HT-29 (cell line): Measurements from ENCODE around the gene MT1F. TPM values are rescaled to one million over a fixed set of nuclear protein-coding genes. Genes with fewer than 3 reads are reported as not detected.

Source experiments
- DNase-seq: peaks from one replicate; pipeline ENCODE4 v3.0.0-alpha.2; 2015; ENCODE audit warnings: low spot score
- total RNA-seq: library from RNA; depleted of rRNA; stranded (reverse); fragments of >200 nt; shearing (Covaris generic); gene quantifications from 2 replicates; pipeline ENCODE4 v1.2.3, GENCODE V29; 2014

The MT1F gene
- total RNA-seq, 1 experiment from 2014 or later: 5.6 TPM

DNA sequence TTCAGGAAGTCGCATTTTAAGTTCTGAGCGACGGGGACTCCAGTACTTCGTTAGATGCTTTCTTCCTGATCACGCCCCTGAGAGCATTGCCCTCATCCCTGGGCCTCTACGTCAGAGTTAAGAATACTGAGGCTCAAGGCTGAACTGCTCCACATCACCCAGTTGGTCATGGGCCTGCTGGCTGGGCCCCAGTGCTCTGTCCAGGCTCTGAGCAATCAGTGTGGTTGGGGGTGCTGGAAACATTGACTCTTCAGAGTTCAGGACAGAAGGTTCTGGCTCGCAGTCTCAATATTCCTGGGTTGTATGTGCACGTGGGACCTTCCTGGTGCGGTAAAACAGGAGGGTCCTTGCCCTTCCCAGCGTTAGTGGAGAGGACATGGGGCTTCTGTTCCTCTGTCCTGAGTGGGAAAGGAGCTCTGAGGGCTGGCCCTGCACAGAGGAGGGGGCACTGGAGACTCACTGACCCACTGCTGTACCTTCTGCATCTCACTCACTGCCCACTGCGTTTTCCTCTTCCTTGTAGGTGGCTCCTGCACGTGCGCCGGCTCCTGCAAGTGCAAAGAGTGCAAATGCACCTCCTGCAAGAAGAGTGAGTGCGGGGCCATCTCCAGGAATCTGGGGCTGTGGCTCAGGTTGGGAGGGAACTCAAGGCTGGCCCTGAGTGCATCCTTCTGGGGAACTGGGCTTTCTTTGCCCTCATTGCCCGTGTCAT is 31.7 kb upstream of the MT1F start:
- DNase-seq: no peak

DNA sequence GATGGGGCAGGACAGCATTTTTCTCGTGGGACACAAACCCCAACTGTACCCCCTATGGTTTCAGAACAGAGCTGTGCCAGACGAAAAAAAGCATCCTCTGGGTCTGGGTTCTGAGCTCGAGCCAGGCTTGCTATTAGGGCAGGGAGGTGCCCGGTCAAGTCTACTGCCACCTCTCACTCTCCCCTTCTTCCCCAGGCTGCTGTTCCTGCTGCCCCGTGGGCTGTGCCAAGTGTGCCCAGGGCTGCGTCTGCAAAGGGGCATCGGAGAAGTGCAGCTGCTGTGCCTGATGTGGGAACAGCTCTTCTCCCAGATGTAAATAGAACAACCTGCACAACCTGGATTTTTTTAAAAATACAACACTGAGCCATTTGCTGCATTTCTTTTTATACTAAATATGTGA is 31.1 kb upstream of the MT1F start:
- DNase-seq: no peak

DNA sequence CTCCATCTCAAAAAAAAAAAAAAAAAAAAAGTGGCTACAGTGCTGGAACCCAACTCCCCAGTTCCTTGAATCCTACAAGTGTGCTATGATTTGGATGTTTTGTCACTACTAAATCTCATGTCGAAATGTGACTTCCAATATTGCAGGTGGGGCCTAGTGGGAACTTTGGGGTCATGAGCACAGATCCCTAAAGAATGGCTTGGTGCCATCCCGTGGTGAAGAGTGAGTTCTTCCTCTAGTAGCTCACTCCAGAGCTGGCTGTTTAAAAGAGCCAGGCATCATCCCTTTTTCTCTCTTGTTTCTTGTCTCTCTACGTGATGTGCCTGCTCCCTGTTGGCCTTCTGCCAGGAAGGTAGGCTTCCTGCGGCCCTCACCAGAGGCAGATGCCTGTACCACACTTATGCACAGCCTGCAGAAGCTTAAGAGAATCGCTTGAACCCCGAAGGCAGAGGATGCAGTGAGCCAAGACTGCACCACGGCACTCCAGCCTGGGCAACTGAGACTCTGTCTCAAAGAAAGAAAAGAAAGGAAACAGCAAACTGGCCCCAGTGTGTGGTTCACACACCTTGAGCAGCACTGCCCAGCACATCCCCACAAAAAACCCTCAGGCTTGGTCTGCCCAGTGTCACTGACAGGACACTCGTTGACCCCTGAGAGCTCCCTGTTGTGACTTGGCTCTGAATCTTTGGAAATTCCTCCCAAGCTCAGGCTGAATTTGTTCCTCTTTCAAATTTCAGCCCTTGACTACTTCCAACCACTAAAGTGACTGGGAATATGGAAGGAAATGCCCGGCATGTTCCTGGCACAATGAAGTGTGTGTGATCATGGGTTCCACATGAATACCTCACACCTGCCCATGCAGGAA is 29.0 kb upstream of the MT1F start:
- DNase-seq: no peak

DNA sequence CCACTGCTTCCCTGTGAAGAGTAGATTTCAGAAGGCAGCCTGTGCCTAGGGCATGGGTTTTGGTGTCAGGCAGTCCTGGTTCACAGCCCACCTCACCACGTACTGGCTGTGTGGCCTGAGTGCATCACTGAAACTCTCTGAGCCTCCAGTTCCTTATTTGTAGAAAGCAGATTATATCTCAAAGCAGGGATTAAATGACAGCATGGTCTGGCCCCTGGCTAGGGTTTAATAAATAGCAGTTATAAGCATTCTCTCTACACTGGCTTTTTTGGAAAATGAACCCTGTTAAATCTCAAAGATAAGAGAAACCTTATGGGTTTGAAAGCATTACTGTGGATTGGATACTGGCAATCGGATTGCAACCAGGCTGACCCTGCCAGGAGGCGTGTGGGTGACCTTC is 28.2 kb upstream of the MT1F start:
- no peak for DNase-seq

DNA sequence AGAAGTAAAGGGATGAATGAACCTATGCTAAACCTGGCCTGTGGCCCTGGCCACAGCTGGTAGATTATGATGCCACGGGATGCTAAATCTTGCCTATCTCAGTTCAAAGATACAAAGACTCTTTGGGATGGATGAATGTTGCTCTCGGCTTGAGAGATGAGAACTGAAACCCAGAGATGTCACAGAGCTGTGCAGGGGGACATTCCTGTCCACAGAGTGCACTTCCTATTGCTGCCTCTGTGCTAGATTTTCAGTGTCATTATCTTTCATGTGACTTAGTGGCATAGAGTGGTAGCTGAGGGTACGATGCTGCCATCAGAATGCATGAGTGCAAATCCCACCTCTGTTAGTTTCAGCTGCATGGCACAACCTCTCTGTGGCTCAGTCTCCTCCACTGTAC is 27.6 kb upstream of the MT1F start:
- no peak for DNase-seq

DNA sequence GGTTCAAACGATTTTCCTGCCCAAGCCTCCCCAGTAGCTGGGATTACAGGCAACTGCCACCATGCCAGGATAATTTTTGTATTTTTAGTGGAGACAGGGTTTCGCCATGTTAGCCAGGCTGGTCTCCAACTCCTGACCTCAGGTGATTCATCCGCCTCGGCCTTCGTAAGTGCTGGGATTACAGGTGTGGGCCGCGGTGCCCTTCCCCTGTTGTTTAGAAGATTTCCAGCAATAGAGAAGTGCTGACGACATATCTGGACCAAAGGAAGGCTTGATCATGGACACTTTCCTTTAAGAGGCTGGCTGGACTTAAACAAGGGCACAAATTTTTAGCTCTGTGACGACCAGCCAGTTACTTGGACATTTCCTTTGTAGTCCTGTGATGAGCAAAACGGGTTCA is 26.6 kb upstream of the MT1F start:
- DNase-seq: no peak

DNA sequence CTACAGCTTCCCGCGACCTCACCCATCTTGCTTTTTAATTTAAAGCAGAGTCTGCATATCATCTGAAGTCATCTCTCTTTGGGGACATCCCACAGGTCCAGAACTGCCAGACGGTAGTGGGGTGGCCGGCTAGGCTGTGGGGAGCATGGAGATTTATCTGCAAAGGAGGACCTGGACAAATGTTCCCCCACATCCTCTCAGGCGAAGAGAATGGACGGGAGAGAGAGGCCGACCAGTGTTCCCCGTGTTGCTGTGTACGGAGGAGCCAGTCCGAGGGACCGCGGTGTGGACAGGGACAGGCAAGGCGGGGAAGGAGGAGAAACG is 26.0 kb upstream of the MT1F start:
- DNase-seq: no peak

DNA sequence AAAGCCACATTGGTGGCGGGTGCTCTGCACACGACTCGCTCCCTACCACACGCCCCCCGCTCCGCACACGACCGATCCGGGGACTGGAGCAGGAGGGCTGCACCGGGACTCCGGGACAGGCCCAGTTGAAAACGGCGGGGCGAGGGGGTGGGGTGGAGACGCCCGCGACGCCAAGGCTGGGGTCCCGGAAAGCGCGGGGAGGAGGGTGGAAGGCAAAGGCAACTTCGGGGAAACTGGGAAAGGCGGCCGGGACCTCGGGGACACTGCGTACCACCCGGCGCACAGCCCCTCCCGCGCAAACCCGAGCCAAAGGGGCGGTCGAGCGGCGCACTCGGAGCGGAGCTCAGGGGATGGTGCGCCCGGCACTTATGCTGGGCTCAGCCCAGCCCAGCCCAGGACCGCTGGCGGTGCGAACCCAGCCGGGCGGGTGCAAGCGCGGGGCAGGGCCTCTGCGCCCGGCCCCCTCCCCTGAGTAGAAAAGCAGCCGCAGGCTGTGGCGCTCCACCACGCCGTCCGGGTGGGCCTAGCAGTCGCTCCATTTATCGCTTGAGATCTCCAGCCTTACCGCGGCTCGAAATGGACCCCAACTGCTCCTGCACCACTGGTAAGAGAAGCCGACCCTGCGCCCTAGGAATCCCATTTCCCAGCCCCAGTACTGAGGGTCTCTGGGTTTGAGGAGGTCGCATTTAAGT is 25.5 kb upstream of the MT1F start, which contains the start of gene MT1M:
Gene MT1M, plus strand, starts transcription at position 504 of the 692 bp plus-strand sequence. Its CDS starts 73 bp downstream, at position 577.
- no peak for DNase-seq

DNA sequence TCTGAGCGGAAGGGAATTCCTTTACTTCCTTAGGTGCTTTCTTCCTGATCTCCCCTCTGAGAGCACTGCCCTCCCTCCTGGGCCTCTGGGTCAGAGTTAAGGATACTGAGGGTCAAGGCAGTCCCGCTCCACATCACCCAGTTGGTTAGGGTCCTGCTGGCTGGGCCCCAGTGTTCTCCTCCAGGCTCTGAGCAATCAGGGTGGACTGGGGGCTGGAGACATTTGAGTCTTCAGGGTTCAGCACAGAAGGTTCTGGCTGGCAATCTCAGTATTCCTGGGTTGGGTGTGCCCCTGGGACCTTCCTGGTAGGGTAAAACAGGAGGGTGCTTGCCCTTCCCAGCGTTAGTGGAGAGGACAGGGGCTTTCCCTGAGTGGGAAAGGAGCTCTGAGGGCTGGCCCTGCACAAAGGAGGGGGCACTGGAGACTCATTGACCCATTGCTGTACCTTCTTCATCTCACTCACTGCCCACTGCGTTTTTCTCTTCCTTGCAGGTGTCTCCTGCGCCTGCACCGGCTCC is 24.9 kb upstream of the MT1F start:
- DNase-seq: no peak

DNA sequence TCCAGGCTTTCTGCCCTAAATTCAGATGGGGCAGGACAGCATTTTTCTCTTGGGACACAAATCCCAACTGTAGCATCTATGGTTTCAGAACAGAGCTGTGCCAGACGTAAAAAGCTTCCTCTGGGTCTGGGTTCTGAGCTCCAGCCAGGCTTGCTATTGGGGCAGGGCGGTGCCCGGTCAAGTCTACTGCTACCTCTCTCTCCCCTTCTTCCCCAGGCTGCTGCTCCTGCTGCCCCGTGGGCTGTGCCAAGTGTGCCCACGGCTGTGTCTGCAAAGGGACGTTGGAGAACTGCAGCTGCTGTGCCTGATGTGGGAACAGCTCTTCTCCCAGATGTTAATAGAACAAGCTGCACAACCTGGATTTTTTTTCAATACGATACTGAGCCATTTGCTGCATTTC is 24.2 kb upstream of the MT1F start:
- DNase-seq: no peak

DNA sequence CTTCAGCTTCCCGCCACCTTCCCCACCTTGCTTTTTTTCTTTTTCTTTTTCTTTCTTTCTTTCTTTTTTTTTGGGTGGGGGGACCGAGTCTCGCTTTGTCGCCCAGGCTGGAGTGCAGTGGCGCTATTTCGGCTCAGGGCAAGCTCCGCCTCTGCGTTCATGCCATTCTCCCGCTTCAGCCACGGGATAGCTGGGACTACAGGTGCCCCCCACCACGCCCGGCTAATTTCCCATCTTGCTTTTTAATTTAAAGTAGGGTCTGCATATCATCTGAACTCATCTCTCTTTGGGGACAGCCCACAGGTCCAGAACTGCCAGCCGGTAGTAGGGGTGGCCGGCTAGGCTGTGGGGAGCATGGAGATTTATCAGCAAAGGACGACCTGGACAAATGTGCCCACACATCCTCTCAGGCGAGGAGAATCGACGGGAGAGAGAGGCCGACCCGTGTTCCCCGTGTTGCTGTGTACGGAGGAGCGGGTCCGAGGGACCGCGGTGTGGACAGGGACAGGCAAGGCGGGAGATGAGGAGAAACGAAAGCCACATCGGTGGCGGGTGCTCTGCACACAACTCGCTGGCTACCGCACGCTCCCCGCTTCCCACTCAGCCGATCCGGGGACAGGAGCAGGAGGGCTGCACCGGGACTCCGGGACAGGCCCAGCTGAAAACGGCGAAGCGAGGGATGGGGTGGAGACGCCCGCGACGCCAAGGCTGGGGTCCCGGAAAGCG is 22.9 kb upstream of the MT1F start:
- DNase-seq: no peak

DNA sequence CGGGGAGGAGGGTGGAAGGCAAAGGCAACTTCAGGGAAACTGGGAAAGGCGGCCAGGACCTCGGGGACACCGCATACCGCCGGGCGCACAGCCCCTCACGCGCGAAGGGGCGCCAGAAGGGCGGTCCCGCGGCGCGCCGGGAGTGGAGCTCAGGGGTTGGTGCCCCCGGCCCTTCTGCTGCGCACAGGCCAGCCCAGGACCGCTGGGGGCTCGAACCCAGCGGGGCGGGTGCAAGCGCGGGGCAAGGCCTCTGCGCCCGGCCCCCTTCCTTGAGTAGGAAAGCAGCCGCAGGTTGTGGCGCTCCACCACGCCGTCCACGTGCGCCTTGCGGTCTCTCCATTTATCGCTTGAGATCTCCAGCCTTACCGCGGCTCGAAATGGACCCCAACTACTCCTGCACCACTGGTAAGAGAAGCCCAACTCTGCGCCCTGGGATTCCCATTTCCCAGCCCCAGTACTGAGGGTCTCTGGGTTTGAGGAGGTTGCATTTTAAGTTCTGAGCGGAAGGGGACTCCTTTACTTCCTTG is 22.3 kb upstream of the MT1F start:
- no peak for DNase-seq

DNA sequence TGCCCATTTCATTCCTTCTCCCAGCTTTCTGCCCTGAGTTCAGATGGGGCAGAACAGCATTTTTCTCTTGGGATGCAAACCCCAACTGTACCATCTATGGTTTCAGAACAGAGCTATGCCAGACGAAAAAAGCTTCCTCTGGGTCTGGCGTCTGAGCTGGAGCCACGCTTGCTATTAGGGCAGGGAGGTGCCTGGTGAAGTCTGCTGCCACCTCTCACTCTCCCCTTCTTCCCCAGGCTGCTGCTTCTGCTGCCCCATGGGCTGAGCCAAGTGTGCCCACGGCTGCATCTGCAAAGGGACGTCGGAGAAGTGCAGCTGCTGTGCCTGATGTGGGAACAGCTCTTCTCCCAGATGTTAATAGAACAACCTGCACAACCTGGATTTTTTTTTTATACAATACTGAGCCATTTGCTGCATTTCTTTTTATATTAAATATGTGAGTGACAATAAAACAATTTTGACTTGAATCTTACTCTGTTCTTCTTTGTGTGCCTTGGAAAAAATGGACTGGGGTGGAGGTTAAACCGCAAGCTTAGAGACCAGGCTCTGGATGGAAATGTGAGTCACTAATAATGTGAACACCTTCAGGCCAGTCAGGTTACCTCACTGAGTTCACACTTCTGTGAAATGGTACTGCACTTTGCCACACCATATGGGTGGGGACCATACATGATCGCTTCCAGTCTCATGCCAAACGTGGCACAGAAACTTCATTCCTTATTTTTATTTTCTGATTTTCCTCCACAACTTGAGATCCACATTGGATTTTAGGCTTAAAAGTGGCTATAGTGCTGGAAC is 20.9 kb upstream of the MT1F start:
- no peak for DNase-seq

DNA sequence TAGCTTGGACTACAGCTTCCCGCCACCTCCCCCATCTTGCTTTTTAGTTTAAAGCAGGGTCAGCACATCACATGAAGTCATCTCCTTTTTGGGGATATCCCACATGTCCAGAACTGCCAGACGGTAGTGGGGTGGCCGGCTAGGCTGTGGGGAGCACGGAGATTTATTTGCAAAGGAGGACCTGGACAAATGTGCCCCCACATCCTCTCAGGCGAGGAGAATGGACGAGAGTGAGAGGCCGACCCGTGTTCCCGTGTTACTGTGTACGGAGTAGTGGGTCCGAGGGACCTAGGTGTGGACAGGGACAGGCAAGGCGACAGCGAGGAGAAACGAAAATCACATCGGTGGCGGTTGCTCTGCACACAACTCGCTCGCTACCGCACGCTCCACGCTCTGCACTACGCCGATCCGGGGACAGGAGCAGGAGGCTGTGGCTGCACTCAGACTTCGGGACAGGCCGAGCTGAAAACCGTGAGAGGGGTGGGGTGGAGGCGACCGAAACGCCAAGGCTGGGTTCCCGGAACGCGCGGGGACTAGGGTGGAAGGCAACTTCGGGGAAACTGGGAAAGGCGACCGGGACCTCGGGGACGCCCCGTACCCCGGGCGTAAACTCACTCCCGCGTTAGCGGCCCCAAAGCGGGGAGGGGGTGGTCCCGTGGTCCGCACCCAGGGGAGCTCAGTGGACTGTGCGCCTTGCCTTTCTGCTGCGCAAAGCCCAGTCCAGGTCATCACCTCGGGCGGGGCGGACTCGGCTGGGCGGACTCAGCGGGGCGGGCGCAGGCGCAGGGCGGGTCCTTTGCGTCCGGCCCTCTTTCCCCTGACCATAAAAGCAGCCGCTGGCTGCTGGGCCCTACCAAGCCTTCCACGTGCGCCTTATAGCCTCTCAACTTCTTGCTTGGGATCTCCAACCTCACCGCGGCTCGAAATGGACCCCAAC is 19.7 kb upstream of the MT1F start, which contains the start of gene MT1A:
Gene MT1A, plus strand, starts transcription at position 853 of the 937 bp plus-strand sequence. Its CDS starts 73 bp downstream, at position 926.
- DNase-seq: peak; percentile 36

DNA sequence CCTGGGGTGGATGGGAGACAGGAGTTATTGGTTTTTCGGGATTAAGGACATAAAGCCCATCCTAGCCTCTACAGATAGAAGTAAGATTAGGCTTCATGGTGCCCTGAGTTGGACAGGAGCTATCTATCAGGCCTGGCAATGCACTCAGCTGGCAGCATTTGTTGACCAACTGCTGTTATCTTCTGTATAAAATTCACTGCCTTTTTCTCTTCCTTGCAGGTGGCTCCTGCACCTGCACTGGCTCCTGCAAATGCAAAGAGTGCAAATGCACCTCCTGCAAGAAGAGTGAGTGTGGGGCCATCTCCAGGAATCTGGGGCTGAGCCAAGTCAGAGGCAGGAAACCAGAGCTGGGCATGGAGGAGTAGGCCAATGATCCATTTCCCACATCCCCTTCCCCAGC is 18.7 kb upstream of the MT1F start:
- DNase-seq: no peak

DNA sequence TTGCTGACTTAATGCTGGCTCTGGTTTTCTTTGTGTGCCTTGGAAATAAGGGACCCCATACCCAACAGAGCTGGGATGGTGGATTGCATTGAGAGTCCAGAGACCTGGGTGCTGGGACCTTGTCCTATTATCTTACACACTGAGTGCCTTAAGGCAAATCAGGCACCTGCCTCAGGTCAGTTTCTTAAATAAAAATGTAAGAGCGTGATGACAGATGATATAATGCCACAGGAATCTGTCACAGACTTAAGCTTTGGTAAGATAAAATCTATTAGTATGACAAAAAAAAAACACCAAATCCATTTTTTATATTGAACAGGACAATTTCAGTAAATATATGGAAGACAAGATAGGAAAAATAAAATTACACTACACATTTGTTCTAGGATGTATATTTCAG is 17.7 kb upstream of the MT1F start:
- DNase-seq: no peak

DNA sequence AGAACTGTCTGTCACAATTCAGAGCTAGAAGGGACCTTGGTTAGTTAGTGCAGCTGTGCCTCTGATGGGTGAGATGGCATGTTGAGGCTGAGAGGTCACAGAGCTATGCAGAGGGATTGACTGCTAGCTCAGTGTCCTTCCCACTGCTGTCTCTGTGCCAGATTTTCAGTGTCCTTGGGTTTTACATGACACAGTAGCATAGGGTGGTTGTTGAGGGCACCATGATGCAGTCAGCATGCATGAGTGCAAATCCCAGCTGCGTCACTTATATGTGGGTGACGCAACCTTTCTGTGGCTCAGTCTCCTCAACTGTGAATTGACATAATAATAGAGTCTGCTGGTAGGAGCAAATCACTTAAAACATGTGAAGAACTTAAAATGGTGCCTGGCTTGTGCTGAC is 16.6 kb upstream of the MT1F start:
- DNase-seq: no peak

DNA sequence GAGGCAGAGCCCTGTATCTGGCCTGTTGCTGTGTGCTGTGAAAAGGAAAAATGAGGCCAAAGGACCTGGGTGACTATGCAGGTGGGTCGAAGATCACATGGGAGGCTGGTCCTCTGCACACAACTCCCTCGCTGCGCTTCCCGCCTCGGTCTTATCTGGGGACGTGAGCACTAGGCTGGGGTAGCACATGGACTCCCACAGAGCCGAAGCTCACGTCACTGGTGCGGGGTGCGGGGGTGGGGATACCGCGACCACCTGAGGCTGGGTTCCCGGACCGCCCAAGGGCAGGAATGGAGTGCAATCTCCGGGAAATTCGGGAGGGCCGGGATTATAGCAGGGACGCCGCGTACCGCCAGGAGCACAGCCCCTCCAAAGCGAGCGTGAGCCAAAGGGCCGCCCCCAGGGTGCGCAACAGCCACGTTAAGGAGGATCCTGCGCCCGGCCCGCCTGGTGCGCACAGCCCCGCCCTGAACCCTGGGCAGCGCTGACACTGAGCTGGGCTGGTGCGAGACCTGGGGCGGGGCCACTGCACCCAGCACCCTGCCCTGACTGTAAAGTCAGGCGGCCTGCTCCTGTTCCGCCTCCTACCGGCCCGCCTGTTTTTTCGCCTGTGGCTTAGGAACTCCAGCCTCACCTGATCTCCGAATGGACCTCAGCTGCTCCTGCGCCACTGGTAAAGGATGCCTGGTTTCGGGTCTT is 14.5 kb upstream of the MT1F start:
- DNase-seq: peak; percentile 78

DNA sequence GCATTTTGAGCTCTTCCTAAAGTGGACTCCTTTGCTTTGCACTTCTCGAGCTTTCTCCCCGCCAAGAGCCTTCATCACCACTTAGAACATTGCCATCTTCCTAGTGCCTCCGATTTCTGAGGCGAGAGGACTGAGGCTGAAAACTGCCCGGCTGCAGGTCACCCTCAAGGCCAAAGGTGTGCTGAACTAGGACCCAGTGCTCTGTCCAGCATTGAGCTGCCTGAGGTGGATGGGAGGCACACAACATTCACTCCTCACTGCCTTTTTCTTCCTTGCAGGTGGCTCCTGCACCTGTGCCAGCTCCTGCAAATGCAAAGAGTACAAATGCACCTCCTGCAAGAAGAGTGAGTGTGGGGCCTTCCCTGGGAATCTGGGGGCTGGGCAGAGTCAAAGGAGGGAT is 13.9 kb upstream of the MT1F start:
- DNase-seq: no peak
